Medulla oblongata (tissue), 1 donor: ENCODE data around the gene ZC3H7A.
"Not testable (repeated sequence)": the region's sequence is repeated elsewhere in the genome, so short reads cannot be mapped to it uniquely, and the experiment has no call there.

Source experiments
- DNase-seq: peaks from one replicate; pipeline ENCODE4 v3.0.0-alpha.2; 2015; ENCODE audit errors: extremely low spot score

ZC3H7A gene, protein sequence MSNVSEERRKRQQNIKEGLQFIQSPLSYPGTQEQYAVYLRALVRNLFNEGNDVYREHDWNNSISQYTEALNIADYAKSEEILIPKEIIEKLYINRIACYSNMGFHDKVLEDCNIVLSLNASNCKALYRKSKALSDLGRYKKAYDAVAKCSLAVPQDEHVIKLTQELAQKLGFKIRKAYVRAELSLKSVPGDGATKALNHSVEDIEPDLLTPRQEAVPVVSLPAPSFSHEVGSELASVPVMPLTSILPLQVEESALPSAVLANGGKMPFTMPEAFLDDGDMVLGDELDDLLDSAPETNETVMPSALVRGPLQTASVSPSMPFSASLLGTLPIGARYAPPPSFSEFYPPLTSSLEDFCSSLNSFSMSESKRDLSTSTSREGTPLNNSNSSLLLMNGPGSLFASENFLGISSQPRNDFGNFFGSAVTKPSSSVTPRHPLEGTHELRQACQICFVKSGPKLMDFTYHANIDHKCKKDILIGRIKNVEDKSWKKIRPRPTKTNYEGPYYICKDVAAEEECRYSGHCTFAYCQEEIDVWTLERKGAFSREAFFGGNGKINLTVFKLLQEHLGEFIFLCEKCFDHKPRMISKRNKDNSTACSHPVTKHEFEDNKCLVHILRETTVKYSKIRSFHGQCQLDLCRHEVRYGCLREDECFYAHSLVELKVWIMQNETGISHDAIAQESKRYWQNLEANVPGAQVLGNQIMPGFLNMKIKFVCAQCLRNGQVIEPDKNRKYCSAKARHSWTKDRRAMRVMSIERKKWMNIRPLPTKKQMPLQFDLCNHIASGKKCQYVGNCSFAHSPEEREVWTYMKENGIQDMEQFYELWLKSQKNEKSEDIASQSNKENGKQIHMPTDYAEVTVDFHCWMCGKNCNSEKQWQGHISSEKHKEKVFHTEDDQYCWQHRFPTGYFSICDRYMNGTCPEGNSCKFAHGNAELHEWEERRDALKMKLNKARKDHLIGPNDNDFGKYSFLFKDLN

GRCh38 chr16:11797166-11797956 is at the start of gene ZC3H7A:
ZC3H7A (minus strand) TSS chr16:11797258; CDS start chr16:11782354, 14,904 bp downstream.
- DNase-seq, result peak; percentile 97

- no peak for DNase-seq
Measured at GRCh38 chr16:11844499-11844898, 47.4 kb upstream of the ZC3H7A start.

- no peak for DNase-seq
Measured at GRCh38 chr16:11843861-11844260, 46.8 kb upstream of the ZC3H7A start.

GRCh38 chr16:11843206-11843605 is 46.1 kb upstream of the ZC3H7A start:
- no peak for DNase-seq

- no peak for DNase-seq
Measured at GRCh38 chr16:11841026-11841425, 44.0 kb upstream of the ZC3H7A start.

DNA sequence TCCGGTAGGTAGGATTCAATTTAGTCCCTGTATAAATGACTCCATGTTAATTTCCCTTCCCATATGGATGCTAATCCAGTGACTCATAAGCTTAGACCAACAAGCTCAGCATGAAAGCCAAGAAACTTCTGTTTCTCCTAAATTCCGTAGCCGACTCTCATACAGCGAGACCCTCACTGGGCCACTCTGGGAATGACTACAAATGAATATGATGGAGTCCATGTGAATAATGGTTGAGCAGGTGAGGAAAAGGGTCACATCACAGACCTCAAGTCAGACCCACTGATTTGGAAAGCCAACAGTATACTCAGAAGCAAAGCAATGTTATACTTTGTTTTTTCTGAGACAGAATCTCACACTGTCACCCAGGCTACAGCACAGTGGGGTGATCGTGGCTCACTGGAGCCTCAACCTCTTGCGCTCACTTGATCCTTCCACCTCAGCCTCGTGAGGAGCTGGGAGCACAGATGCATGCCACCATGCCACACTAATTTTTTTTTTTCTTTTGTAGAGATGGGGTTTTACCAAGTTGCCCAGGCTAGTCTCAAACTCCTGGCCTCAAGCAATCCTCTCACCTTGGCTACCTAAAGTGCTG is 39.7 kb upstream of the ZC3H7A start:
- no peak for DNase-seq

- no peak for DNase-seq
Measured at GRCh38 chr16:11835891-11836649, 39.0 kb upstream of the ZC3H7A start.

DNA sequence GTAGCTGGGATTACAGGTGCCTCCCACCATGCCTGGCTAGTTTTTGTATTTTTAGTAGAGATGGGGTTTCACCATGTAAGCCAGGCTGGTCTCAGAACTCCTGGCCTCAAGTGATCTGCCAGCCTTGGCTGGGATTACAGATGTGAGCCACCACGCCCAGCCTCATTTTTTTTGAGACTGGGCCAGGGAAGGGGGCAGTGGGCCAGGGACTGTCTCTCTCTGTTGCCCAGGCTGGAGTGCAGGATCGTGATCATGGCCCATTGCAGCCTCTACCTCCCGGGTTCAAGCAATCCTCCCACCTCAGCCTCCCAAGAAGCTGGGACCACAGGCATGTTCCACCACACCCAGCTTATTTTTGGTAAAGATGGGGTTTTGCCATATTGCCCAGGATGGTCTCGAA is 38.3 kb upstream of the ZC3H7A start:
- DNase-seq, result no peak

DNA sequence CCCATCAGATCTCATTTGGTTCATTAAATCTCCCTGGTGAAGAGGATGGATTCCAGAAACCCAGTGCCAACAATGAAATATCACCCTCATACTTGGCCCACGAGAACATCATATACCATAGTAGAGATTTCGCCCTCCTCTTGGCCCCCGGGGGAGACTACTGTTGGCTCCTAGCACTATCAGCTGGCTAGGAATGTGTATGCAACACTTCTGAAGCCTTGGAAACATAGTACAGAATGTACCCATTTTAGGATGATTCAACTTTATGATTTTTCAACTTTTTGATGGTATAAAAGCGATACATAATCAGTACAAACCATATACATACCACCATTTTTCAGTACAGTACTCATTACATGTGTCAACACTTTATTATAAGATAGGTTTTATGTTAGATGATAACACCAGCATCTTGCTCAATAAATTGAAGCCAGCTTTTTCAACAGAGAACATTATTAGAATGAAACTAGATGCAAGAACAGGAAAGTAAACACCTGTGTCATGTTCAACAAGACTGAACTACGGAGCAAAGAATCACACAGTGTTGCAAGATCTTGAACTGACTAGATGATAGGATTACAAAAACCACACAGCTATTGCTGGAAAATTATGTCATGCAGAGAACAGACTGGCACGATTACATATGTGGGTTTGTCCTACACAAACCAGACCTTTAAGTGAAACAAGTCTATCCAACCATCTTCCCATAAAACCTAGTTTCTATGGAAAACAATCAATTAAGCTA is 37.1 kb upstream of the ZC3H7A start:
- no peak for DNase-seq

GRCh38 chr16:11828696-11829095 is 31.6 kb upstream of the ZC3H7A start:
- no peak for DNase-seq

GRCh38 chr16:11825520-11826165 is 28.6 kb upstream of the ZC3H7A start:
- DNase-seq, result not testable (repeated sequence)

DNA sequence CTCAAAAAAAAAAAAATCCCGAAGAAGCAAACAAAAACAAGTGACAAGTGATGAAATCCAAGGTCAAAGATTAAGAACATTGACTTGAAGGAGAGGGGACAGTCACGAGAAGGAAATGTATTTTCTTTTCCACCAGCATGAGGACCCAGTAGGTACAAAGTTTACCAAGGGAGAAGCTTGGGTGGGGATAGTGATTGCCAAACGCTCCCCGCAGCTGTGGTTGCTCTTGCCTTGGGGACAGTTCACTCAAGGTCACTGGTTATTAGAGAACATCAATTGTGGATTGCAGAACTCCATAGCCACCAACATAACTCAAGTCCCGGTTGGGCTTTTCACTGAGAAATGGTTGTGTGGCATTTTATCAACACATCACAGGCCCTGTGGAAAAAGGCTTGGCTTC is 27.3 kb upstream of the ZC3H7A start:
- DNase-seq, result no peak

DNA sequence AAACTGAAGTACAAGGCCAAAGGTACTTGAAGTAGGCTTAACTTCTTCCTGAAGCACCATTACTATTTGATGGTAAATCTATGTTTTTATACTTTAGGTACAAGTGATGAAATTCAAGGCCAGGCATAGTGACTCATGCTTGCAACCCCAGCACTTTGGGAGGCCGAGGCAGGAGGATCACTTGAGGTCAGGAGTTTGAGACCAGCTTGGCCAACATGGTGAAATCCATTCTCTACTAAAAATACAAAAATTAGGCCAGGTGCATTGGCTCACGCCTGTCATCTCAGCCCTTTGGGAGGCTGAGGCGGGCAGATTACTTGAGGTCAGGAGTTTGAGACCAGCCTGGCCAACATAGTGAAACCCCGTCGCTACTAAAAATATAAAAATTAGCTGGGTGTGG is 26.6 kb upstream of the ZC3H7A start:
- DNase-seq, result not testable (repeated sequence)

GRCh38 chr16:11819798-11820197 is 22.7 kb upstream of the ZC3H7A start:
- no peak for DNase-seq

DNA sequence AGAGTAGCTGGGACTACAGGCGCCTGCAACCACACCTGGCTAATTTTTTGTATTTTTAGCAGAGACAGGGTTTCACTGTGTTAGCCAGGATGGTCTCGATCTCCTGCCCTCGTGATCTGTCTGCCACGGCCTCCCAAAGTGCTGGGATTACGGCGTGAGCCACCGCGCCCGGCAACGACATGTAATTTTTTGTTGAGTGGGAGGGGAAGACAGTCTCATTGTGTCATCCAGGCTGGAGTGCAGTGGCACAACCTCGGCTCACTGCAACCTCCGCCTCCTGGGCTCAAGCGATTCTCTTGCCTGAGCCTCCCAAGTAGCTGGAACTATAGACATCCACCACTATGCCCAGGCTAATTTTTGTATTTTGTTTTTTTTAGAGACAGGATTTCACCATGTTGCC is 21.9 kb upstream of the ZC3H7A start:
- not testable (repeated sequence) for DNase-seq

DNA sequence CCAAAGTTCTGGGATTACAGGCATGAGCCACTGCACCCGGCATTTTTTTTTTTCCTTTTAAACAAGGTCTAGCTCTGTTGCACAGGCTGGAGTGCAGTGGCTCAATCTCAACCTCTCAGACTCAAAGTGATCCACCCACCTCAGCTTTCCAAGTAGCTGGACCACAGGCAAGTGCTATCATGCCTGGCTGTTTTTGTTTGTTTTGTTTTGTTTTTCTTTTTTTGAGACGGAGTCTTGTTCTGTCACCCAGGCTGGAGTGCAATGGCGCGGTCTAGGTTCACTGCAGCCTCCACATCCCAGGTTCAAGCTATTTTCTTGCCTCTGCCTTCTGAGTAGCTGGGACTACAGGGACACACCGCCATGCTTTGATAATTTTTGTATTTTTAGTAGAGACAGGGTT is 19.1 kb upstream of the ZC3H7A start:
- DNase-seq, result no peak

DNA sequence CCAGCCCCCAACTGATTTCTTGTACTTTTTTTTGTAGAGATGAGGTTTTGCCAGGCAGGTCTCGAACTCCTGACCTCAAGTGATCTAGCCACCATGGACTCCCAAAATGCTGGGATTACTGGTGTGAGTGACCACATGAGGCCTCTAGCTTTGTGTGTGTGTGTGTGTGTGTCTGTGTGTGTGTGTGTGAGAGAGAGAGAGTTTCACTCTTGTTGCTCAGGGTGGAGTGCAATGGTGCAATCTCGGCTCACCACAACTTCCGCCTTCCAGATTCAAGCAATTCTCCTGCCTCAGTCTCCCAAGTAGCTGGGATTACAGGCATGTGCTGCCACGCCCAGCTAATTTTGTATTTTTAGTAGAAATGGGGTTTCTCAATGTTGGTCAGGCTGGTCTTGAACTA is 17.7 kb upstream of the ZC3H7A start:
- DNase-seq, result not testable (repeated sequence)

GRCh38 chr16:11806721-11807120 is 9.7 kb upstream of the ZC3H7A start:
- no peak for DNase-seq

GRCh38 chr16:11805556-11805955 is 8.5 kb upstream of the ZC3H7A start:
- no peak for DNase-seq
